ENCODE results near the gene RAB21.
"Not testable (repeated sequence)": the region's sequence is repeated elsewhere in the genome, so short reads cannot be mapped to it uniquely, and the experiment has no call there.

RAB21 gene

GRCh38 chr12:71804505-71804904, 49.8 kb downstream of the RAB21 start:
- no peak for DNase-seq

- DNase-seq = no peak
Observed at GRCh38 chr12:71810921-71811320, 56.3 kb downstream of the RAB21 start.

GRCh38 chr12:71815242-71815641, 60.6 kb downstream of the RAB21 start:
- DNase-seq = not testable (repeated sequence)

GRCh38 chr12:71822088-71822487, 67.4 kb downstream of the RAB21 start:
- not testable (repeated sequence) for DNase-seq

GRCh38 chr12:71828813-71829212, 74.2 kb downstream of the RAB21 start:
- DNase-seq = no peak

- no peak for DNase-seq
Observed at GRCh38 chr12:71837356-71837755, 82.7 kb downstream of the RAB21 start.

GRCh38 chr12:71838231-71838630, 83.6 kb downstream of the RAB21 start:
- DNase-seq = no peak

- no peak for DNase-seq
Observed at GRCh38 chr12:71838676-71839075, 84.0 kb downstream of the RAB21 start.

- DNase-seq = no peak
Observed at GRCh38 chr12:71840231-71840847, 85.7 kb downstream of the RAB21 start.

GRCh38 chr12:71846322-71846940, 91.8 kb downstream of the RAB21 start:
- no peak for DNase-seq

GRCh38 chr12:71848212-71848611, 93.5 kb downstream of the RAB21 start:
- DNase-seq = no peak

- no peak for DNase-seq
Observed at GRCh38 chr12:71849109-71849851, 94.6 kb downstream of the RAB21 start.
